Peyer's patch (tissue), 4 donors: ENCODE results near the gene PPP1R14D.

Experiments
- CTCF ChIP-seq, 6 experiments: fragments of 450-650 bp in 4 of 6; fragments of 200-600 bp in 2 of 6; sonication (generic) in 1 of 6; IDR thresholded peaks; one replicate each; pipeline ENCODE4 v1.5.1; 2017 to 2019; ENCODE audit warnings: antibody characterized with exemption in 6 of 6, mild to moderate bottlenecking in 3 of 6, moderate library complexity in 1 of 6
- POLR2A ChIP-seq, 2 donors: fragments of 450-650 bp; IDR thresholded peaks; one replicate each; pipeline ENCODE4 v1.5.1; 2017; ENCODE audit warnings: antibody characterized with exemption in 2 of 2, mild to moderate bottlenecking in 2 of 2, moderate library complexity in 2 of 2

DNA sequence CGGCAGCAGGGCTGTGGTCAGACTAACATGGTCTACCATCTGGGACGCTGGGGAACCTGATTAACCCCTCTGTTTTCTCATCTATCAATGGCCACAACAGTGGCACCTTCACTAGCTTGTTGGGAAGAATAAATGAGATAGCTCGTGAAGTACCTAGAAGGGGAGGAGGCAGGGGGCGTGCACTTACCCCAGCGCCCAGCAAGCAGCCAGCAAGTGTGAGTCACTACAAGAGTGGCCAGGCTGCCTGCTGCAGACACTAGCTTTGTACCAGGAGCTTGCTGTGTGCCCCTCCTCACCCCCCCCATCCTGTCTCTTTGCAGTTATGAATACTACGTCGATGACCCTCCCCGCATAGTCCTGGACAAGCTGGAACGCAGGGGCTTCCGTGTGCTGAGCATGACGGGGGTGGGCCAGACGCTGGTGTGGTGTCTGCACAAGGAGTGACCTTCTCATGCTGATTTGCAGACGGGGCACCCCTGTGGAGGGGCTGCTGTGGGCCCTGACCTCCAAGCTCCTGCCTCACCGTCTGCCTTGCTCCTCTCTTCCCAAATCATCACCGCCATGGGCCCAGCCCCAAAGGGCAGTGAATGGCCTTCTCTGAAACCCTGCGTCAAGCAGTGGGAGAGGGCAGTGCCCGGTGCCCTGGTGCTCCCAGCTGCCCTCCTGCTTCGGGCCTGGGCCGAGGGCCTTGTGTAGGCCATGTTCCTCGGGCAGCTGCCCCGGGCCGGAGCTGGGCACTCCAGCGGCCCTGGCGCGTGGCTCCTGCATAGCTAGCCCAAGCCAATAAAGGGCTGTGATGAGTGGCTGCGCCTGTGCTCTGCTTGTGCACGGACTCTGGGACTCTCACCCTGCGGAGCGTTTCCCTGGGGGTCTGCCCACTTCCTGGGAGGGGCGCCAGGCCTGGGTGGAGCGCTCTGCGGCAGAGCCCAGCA lies 61.3 kb downstream of the PPP1R14D start:
- TF ChIP-seq CTCF (IDR thresholded peaks at IDR 0.05) (no peak), POLR2A (IDR thresholded peaks at IDR 0.05) (no peak)
